Parathyroid adenoma (tissue), 2 donors: ENCODE measurements around the gene CAMK2B.

Experiments
- H2AFZ ChIP-seq: fragments of 300-600 bp; sonication (generic); one replicate; pipeline ENCODE4 v1.7.0; 2017; ENCODE audit warnings: antibody characterized with exemption, mild to moderate bottlenecking
- H3K27ac ChIP-seq: fragments of 300-600 bp; sonication (generic); one replicate; pipeline ENCODE4 v1.7.0; 2017
- H3K27me3 ChIP-seq: fragments of 300-600 bp; sonication (generic); one replicate; pipeline ENCODE4 v1.7.0; 2017; ENCODE audit warnings: low read length; ENCODE audit not compliant: control insufficient read depth, insufficient read depth
- H3K36me3 ChIP-seq: fragments of 300-600 bp; sonication (generic); one replicate; pipeline ENCODE4 v1.7.0; 2017; ENCODE audit warnings: low read length; ENCODE audit not compliant: control insufficient read depth, insufficient read depth
- H3K4me1 ChIP-seq: fragments of 300-600 bp; sonication (generic); one replicate; pipeline ENCODE4 v1.7.0; 2017; ENCODE audit warnings: control low read depth
- H3K4me2 ChIP-seq: fragments of 300-600 bp; sonication (generic); one replicate; pipeline ENCODE4 v1.7.0; 2017; ENCODE audit warnings: low read length
- H3K4me3 ChIP-seq: fragments of 300-600 bp; sonication (generic); one replicate; pipeline ENCODE4 v1.7.0; 2017; ENCODE audit warnings: low read depth, low read length
- H3K79me2 ChIP-seq: fragments of 300-600 bp; sonication (generic); one replicate; pipeline ENCODE4 v1.7.0; 2017; ENCODE audit warnings: control low read depth
- H3K9ac ChIP-seq: fragments of 300-600 bp; sonication (generic); one replicate; pipeline ENCODE4 v1.7.0; 2017; ENCODE audit warnings: mild to moderate bottlenecking
- H3K9me3 ChIP-seq: fragments of 300-600 bp; sonication (generic); one replicate; pipeline ENCODE4 v1.7.0; 2017; ENCODE audit warnings: low read length; ENCODE audit not compliant: control insufficient read depth
- TF ChIP-seq, protein P1 (sequence below): fragments of 300-600 bp; sonication (generic); IDR thresholded peaks from one replicate; pipeline ENCODE4 v1.7.0; 2017; ENCODE audit warnings: antibody characterized with exemption, mild to moderate bottlenecking
- donor health status: primary hyperparathyroidism.

The CAMK2B gene

DNA sequence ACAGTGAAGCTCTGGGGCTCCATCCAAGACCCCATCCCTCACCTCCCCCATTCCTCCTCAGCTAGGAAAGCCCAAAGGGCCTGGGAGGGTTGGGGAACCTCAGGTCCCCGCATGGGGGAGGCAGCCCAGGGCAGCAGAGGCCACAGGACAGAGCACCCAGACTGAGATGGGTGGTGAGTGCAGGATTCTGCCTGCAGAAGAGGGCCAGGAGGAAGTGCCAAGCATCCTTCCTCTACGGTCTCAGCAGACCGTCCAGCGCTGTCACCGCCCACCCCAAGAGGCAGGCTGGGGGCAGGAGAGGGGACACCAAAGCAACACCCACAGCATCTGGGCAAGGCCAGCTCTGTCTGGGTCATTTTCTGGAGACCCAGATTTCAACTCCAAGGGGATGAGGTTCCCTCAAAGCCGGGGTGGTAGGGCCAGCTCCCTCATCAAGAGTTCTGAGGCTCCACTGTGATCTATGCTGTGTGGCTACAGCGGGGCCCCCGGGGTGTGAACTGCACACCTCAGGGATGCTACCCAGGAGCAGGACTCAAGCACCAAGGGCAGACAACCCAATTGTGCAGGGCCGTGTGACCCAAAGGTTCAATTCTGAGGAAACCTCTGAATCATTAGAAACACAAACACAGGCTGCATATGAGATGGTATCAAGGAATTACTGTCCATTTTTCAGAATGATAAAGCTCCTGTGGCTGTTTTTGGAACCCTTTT, 46.8 kb downstream of the CAMK2B start:
- Histone ChIP-seq H2AFZ (no peak overlapping the region), H3K9ac (no peak overlapping the region), H3K79me2 (peaks cover 6% of the 10 kb centered on the region), H3K36me3 (no peaks in the 10 kb centered on the region), H3K4me1 (no peaks in the 10 kb centered on the region), H3K9me3 (no peaks in the 10 kb centered on the region), H3K27ac (no peak overlapping the region), H3K27me3 (no peaks in the 10 kb centered on the region), H3K4me2 (no peak overlapping the region), H3K4me3 (no peak overlapping the region)
- TF ChIP-seq, protein P1, sequence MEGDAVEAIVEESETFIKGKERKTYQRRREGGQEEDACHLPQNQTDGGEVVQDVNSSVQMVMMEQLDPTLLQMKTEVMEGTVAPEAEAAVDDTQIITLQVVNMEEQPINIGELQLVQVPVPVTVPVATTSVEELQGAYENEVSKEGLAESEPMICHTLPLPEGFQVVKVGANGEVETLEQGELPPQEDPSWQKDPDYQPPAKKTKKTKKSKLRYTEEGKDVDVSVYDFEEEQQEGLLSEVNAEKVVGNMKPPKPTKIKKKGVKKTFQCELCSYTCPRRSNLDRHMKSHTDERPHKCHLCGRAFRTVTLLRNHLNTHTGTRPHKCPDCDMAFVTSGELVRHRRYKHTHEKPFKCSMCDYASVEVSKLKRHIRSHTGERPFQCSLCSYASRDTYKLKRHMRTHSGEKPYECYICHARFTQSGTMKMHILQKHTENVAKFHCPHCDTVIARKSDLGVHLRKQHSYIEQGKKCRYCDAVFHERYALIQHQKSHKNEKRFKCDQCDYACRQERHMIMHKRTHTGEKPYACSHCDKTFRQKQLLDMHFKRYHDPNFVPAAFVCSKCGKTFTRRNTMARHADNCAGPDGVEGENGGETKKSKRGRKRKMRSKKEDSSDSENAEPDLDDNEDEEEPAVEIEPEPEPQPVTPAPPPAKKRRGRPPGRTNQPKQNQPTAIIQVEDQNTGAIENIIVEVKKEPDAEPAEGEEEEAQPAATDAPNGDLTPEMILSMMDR = no peak

DNA sequence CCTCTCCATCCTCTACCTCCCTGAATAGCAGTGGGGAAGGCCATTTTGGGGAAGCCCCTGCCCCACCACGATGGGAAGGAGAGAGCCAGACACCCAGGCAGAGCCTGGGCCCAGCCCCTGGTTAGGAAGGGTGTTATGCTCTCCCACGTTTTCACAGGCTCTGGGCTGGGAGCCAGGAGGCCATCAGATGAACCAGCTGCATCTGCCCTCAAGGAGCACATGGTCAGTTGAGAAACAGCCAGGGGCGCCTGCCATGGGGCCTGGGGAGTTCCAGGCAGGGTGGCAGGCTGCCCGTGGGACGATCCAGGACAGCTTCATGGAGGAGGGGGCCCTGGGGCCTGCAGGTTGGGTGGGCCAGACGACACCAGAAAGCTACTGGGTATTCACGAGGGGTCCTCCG, 47.5 kb downstream of the CAMK2B start:
- Histone ChIP-seq H3K27me3 (no peaks in the 10 kb centered on the region), H3K4me2 (no peak overlapping the region), H3K79me2 (peaks cover 6% of the 10 kb centered on the region), H3K36me3 (no peaks in the 10 kb centered on the region), H3K9me3 (no peaks in the 10 kb centered on the region), H3K27ac (no peak overlapping the region), H3K4me3 (no peak overlapping the region), H3K4me1 (no peaks in the 10 kb centered on the region), H2AFZ (no peak overlapping the region), H3K9ac (no peak overlapping the region)
- TF ChIP-seq, protein P1 = no peak

DNA sequence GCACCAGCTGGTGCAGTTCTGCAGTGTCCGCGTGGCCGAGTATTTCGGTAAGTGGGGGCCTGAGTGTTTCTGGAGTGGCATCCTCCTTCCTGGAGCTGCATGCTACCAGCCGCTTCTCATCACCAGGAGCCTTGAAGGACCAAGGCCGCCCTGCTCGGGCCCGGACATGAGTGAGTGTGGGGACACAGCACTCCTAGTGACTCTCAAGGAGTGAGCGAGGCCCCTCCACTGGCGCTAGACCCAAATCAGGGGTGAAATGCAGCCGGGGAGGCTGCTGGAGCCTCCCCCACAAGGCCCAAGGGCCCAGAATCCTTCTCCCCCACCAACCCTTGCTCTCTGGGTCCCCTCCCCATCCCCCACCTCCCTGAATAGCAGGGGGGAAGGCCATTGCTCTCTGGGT, 48.0 kb downstream of the CAMK2B start:
- H3K79me2 ChIP-seq = peaks cover 6% of the 10 kb centered on the region
- no peak overlapping the region for H2AFZ ChIP-seq
- H3K9ac ChIP-seq = no peak overlapping the region
- H3K4me3 ChIP-seq = no peak overlapping the region
- no peaks in the 10 kb centered on the region for H3K4me1 ChIP-seq
- TF ChIP-seq, protein P1 = no peak
- no peaks in the 10 kb centered on the region for H3K9me3 ChIP-seq
- H3K27me3 ChIP-seq = no peaks in the 10 kb centered on the region
- no peak overlapping the region for H3K4me2 ChIP-seq
- no peaks in the 10 kb centered on the region for H3K36me3 ChIP-seq
- no peak overlapping the region for H3K27ac ChIP-seq

DNA sequence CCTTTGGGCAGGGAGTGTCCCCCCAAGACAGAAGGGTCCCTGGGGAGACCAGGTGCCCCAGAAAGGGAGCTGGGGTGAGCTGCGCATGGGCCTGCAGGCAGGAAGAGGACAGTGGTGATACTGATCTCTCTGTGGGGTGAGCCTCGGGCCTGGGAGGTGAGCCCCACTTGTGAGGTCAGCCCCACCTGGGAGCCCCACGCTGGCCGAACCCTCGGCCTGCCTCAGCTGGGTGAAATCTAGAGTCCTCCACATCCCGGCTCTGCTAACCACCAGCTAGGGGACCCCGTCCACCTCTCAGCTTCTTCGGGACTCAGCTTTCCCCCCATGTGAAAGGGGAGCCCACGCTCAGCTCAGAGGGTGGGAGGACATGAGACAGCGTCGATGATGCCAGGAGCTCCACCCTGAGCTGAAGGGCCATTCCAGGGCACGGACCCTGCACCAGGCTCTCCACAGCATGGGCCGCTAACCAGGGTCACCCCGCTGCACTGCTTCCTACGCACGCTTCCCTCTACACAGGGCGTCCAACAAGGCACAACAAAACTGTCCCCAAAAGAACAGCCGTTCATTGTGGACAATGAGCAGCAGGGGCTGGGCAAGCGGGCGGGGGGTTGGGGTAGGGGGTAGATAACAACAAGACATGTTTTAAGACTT, 48.7 kb downstream of the CAMK2B start:
- Histone ChIP-seq H3K4me1 (no peaks in the 10 kb centered on the region), H3K9ac (no peak overlapping the region), H3K27me3 (no peaks in the 10 kb centered on the region), H3K27ac (no peak overlapping the region), H3K4me3 (no peak overlapping the region), H3K4me2 (no peak overlapping the region), H3K79me2 (peaks cover 6% of the 10 kb centered on the region), H2AFZ (no peak overlapping the region), H3K36me3 (no peaks in the 10 kb centered on the region), H3K9me3 (no peaks in the 10 kb centered on the region)
- TF ChIP-seq, protein P1 = no peak
